SK-N-SH (cell line): ENCODE data around the gene RHEBL1. TPM values are rescaled to one million over a fixed set of nuclear protein-coding genes. Genes with fewer than 3 reads are reported as not detected.
A peak's percentile ranks its signal among the peaks of the same experiment; 100 is the strongest.

ENCODE experiments used
- CTCF ChIA-PET: fragments of 300-600, 350-600 bp; formaldehyde crosslinking; extraction: SDS; loops from one replicate; lab custom pipeline; 2021; lab: Yijun Ruan, JAX
- POLR2A ChIA-PET: fragments of 350-600 bp; sonication (Branson Sonifier 250); formaldehyde crosslinking; extraction: SDS; loops from one replicate; lab custom pipeline; 2020; ENCODE audit warnings: antibody characterized with exemption, inconsistent platforms; lab: Yijun Ruan, JAX
- DNase-seq: peaks from one replicate; pipeline ENCODE4 v3.0.0; 2012
- H2AFZ ChIP-seq: fragments of 200-600 bp; sonication (generic); 2 replicates; pipeline ENCODE4 v1.8.1; 2016; ENCODE audit warnings: antibody characterized with exemption, mild to moderate bottlenecking, low read depth
- H3F3A ChIP-seq: fragments of 200-600 bp; sonication (generic); replicated peaks from 2 replicates; pipeline ENCODE3; 2016; ENCODE audit warnings: antibody characterized with exemption, mild to moderate bottlenecking; ENCODE audit not compliant: insufficient read depth
- H3K27ac ChIP-seq, 2 experiments: fragments of 200-500 bp in 1 of 2; fragments of 200-600 bp in 1 of 2; sonication (Bioruptor generic) in 1 of 2; sonication (generic), shearing (Covaris generic) in 1 of 2; 2 replicates each; pipeline versions ENCODE4 v1.5.1 to v1.6.1; 2014 to 2016; ENCODE audit warnings: low read depth in 2 of 2, inconsistent platforms in 1 of 2, low read length in 1 of 2, mild to moderate bottlenecking in 1 of 2, mixed read lengths in 1 of 2
- H3K27me3 ChIP-seq: fragments of 200-600 bp; sonication (generic), shearing (Covaris generic); 2 replicates; pipeline ENCODE4 v1.6.1; 2016; ENCODE audit warnings: mixed run types; ENCODE audit not compliant: insufficient read depth
- H3K36me3 ChIP-seq, 2 experiments: fragments of 200-500 bp in 1 of 2; fragments of 200-600 bp in 1 of 2; sonication (Bioruptor generic) in 1 of 2; sonication (generic) in 1 of 2; replicated peaks in 1 of 2; 2 replicates each; pipeline versions ENCODE3 to v1.5.1; 2014 to 2016; ENCODE audit warnings: low read length in 1 of 2, mild to moderate bottlenecking in 1 of 2; ENCODE audit not compliant: insufficient read depth in 2 of 2, control insufficient read depth in 1 of 2
- H3K4me1 ChIP-seq, 2 experiments: fragments of 200-500 bp in 1 of 2; fragments of 200-600 bp in 1 of 2; sonication (Bioruptor generic) in 1 of 2; sonication (generic), shearing (Covaris generic) in 1 of 2; 2 replicates each; pipeline versions ENCODE4 v1.5.1 to v1.6.1; 2014 to 2016; ENCODE audit warnings: low read depth in 1 of 2, low read length in 1 of 2, mixed run types in 1 of 2; ENCODE audit not compliant: insufficient read depth in 2 of 2, control insufficient read depth in 1 of 2
- H3K4me2 ChIP-seq: fragments of 200-600 bp; sonication (generic), shearing (Covaris generic); 2 replicates; pipeline ENCODE4 v1.6.1; 2017; ENCODE audit warnings: mixed run types
- H3K4me3 ChIP-seq, 2 experiments: fragments of 200-500 bp in 1 of 2; fragments of 200-600 bp in 1 of 2; sonication (Bioruptor generic) in 1 of 2; sonication (generic), shearing (Covaris generic) in 1 of 2; 2 replicates each; pipeline versions ENCODE4 v1.5.1 to v1.8.1; 2014 to 2016; ENCODE audit warnings: low read depth in 2 of 2, inconsistent platforms in 1 of 2, low read length in 1 of 2, mild to moderate bottlenecking in 1 of 2, mixed read lengths in 1 of 2, moderate library complexity in 1 of 2
- H3K79me2 ChIP-seq: fragments of 200-600 bp; sonication (generic); 2 replicates; pipeline ENCODE4 v1.8.1; 2017; ENCODE audit warnings: mild to moderate bottlenecking; ENCODE audit not compliant: insufficient read depth
- H3K9ac ChIP-seq: fragments of 200-600 bp; sonication (generic); 2 replicates; pipeline ENCODE4 v1.6.1; 2017; ENCODE audit warnings: mixed run types
- H3K9me2 ChIP-seq: fragments of 200-600 bp; sonication (generic); 2 replicates; pipeline ENCODE4 v1.6.1; 2017; ENCODE audit warnings: mixed run types
- H3K9me3 ChIP-seq: fragments of 200-600 bp; sonication (generic); 2 replicates; pipeline ENCODE4 v1.6.1; 2017; ENCODE audit warnings: mixed run types, mild to moderate bottlenecking, moderate library complexity
- H4K20me1 ChIP-seq: fragments of 200-600 bp; sonication (generic); 2 replicates; pipeline ENCODE4 v1.6.1; 2017; ENCODE audit warnings: mild to moderate bottlenecking, mixed run types; ENCODE audit not compliant: insufficient read depth
- EP300 ChIP-seq, 2 experiments: IDR thresholded peaks; 2 replicates each; pipeline versions ENCODE4 v1.4.0 to v1.6.1; 2012; ENCODE audit warnings: borderline replicate concordance in 1 of 2, low read depth in 1 of 2, low read length in 1 of 2
- FOXM1 ChIP-seq: IDR thresholded peaks from 2 replicates; pipeline ENCODE4 v1.4.0; 2012; ENCODE audit warnings: low read depth, mild to moderate bottlenecking
- MEF2A ChIP-seq: IDR thresholded peaks from 2 replicates; pipeline ENCODE4 v1.4.0; 2012; ENCODE audit warnings: low read depth, borderline replicate concordance
- NFIC ChIP-seq: IDR thresholded peaks from 2 replicates; pipeline ENCODE4 v1.4.0; 2012; ENCODE audit warnings: borderline replicate concordance
- RAD21 ChIP-seq: IDR thresholded peaks from 2 replicates; pipeline ENCODE4 v1.6.1; 2012; ENCODE audit warnings: mild to moderate bottlenecking, low read length
- SIN3A ChIP-seq: IDR thresholded peaks from 2 replicates; pipeline ENCODE4 v1.6.1; 2012; ENCODE audit warnings: low read depth, mild to moderate bottlenecking, low read length, moderate library complexity, borderline replicate concordance
- TAF1 ChIP-seq: IDR thresholded peaks from 2 replicates; pipeline ENCODE4 v1.6.1; 2012; ENCODE audit warnings: low read depth, mild to moderate bottlenecking, low read length, moderate library complexity, borderline replicate concordance
- TCF12 ChIP-seq: IDR thresholded peaks from 2 replicates; pipeline ENCODE4 v1.4.0; 2012
- TEAD4 ChIP-seq: IDR thresholded peaks from 2 replicates; pipeline ENCODE4 v1.4.0; 2012; ENCODE audit warnings: mild to moderate bottlenecking, borderline replicate concordance; ENCODE audit not compliant: insufficient read depth
- YY1 ChIP-seq: IDR thresholded peaks from 2 replicates; pipeline ENCODE4 v1.4.0; 2012; ENCODE audit warnings: low read depth, mild to moderate bottlenecking
- WGBS: methylation state at CpG from one replicate; pipeline ENCODE4 v1.1.6; 2017; ENCODE audit warnings: low lambda C conversion rate; 5-methylcytosine and 5-hydroxymethylcytosine counted together
- polyA plus RNA-seq, 3 experiments: library from polyadenylated mRNA; depleted of rRNA; stranded (reverse); fragments of >200 nt; gene quantifications; 2 replicates each; pipeline ENCODE4 v1.2.3, GENCODE V29; 2012
- TF ChIP-seq, protein P1 (sequence below): fragments of 200-600 bp; sonication (generic); IDR thresholded peaks from 2 replicates; pipeline ENCODE4 v1.6.1; 2017; ENCODE audit warnings: antibody characterized with exemption, mild to moderate bottlenecking, moderate library complexity
- TF ChIP-seq, protein P2 (sequence below): fragments of 150-350 bp; IDR thresholded peaks from 2 replicates; pipeline ENCODE4 v1.6.1; 2017; ENCODE audit warnings: antibody characterized with exemption, low read length, low read depth, borderline replicate concordance
- TF ChIP-seq, protein P3 (sequence below): IDR thresholded peaks from 2 replicates; pipeline ENCODE4 v1.4.0; 2012; ENCODE audit warnings: low read depth, borderline replicate concordance
- TF ChIP-seq, protein P4 (sequence below): IDR thresholded peaks from 2 replicates; pipeline ENCODE4 v1.4.0; 2012; ENCODE audit warnings: low read depth, borderline replicate concordance

Gene RHEBL1
- polyA plus RNA-seq, 1 of the 3 experiments (the other 2 are of a cell fraction) = 2.2 TPM

DNA sequence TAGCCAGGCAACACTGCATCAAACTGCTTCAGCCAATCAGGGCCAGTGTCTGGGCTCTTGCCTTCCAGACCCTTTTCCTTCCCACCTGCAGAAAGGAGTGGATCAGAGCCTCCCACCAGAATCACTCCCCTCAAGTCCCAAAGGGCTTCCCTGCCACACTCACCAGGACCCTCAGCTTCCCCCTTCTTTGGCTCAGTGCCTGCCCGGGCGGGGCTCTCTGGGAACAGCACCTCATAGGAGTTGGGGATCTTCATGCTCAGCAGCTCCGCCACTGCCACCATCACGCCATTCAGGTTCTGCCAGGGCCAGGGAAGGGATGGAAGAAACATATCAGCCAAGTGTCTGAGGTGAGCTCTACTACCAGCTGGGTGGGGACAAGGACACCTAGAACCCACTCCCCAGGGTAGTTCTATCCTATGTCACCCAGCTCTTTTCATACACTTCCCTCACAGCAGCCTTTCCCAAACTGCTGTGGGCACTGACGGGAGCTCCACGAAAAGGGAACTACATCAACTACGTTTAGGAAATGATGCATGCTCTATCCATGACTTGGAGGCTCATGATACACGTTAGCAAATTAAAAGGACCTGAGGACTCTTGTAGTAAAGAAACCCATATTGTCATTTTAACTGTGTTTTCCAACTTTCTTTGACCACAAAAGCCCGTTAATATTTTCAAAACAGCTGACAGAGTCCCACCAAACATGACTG lies 41.8 kb downstream of the RHEBL1 start:
- Histone ChIP-seq H3K9me3 (no peaks in the 10 kb centered on the region), H3K27me3 (no peaks in the 10 kb centered on the region), H3K4me3 (no peak overlapping the region)
- peak; percentile 6 for DNase-seq
- TF ChIP-seq, protein P1, sequence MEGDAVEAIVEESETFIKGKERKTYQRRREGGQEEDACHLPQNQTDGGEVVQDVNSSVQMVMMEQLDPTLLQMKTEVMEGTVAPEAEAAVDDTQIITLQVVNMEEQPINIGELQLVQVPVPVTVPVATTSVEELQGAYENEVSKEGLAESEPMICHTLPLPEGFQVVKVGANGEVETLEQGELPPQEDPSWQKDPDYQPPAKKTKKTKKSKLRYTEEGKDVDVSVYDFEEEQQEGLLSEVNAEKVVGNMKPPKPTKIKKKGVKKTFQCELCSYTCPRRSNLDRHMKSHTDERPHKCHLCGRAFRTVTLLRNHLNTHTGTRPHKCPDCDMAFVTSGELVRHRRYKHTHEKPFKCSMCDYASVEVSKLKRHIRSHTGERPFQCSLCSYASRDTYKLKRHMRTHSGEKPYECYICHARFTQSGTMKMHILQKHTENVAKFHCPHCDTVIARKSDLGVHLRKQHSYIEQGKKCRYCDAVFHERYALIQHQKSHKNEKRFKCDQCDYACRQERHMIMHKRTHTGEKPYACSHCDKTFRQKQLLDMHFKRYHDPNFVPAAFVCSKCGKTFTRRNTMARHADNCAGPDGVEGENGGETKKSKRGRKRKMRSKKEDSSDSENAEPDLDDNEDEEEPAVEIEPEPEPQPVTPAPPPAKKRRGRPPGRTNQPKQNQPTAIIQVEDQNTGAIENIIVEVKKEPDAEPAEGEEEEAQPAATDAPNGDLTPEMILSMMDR = no peak
- TF ChIP-seq TCF12 (no peak), TAF1 (no peak), FOXM1 (no peak), SIN3A (no peak), NFIC (no peak), RAD21 (no peak), MEF2A (no peak), YY1 (no peak), EP300 (IDR thresholded peaks at IDR 0.05; ENCODE audit: borderline replicate concordance in 1 of 2, low read depth in 1 of 2, low read length in 1 of 2) (no peak), TEAD4 (no peak)
- TF ChIP-seq, protein P2, sequence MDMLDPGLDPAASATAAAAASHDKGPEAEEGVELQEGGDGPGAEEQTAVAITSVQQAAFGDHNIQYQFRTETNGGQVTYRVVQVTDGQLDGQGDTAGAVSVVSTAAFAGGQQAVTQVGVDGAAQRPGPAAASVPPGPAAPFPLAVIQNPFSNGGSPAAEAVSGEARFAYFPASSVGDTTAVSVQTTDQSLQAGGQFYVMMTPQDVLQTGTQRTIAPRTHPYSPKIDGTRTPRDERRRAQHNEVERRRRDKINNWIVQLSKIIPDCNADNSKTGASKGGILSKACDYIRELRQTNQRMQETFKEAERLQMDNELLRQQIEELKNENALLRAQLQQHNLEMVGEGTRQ = no peak
- TF ChIP-seq, protein P3, sequence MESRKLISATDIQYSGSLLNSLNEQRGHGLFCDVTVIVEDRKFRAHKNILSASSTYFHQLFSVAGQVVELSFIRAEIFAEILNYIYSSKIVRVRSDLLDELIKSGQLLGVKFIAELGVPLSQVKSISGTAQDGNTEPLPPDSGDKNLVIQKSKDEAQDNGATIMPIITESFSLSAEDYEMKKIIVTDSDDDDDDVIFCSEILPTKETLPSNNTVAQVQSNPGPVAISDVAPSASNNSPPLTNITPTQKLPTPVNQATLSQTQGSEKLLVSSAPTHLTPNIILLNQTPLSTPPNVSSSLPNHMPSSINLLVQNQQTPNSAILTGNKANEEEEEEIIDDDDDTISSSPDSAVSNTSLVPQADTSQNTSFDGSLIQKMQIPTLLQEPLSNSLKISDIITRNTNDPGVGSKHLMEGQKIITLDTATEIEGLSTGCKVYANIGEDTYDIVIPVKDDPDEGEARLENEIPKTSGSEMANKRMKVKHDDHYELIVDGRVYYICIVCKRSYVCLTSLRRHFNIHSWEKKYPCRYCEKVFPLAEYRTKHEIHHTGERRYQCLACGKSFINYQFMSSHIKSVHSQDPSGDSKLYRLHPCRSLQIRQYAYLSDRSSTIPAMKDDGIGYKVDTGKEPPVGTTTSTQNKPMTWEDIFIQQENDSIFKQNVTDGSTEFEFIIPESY = no peak
- TF ChIP-seq, protein P4, sequence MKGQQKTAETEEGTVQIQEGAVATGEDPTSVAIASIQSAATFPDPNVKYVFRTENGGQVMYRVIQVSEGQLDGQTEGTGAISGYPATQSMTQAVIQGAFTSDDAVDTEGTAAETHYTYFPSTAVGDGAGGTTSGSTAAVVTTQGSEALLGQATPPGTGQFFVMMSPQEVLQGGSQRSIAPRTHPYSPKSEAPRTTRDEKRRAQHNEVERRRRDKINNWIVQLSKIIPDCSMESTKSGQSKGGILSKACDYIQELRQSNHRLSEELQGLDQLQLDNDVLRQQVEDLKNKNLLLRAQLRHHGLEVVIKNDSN = no peak
- TF ChIP-seq, all 33 proteins: peak for 0
- Histone ChIP-seq H3K27ac (no peak overlapping the region), H3F3A (peaks cover 9% of the 10 kb centered on the region), H3K4me2 (no peak overlapping the region), H3K36me3 (peaks cover 44 to 92% of the 10 kb centered on the region in 2 experiments), H3K9me2 (no peaks in the 10 kb centered on the region), H3K79me2 (no peaks in the 10 kb centered on the region), H3K4me1 (no peaks in the 10 kb centered on the region), H4K20me1 (no peaks in the 10 kb centered on the region), H2AFZ (no peak overlapping the region), H3K9ac (no peak overlapping the region)
- ChIA-PET POLR2A (no interaction called here), CTCF (interaction anchor here (1.0 to 1.1 kb wide), 2 partner anchors 16 to 64 kb away, joined by 3 to 5 read pairs; no protein-coding TSS in a partner anchor)
- 98% methylated on average over 9 of the region's 9 CpGs for WGBS
